ENCODE results near the gene PHAX.

- TF ChIP-seq POLR2A (IDR thresholded peaks at IDR 0.05) (no peak), CTCF (IDR thresholded peaks at IDR 0.05) (no peak), EP300 (IDR thresholded peaks at IDR 0.05) (no peak), POLR2AphosphoS5 (IDR thresholded peaks at IDR 0.05) (no peak)
Measured at GRCh38 chr5:126659805-126660482, 59.2 kb downstream of the PHAX start.
